ENCODE measurements around the gene ADRB1. TPM values are rescaled to one million over a fixed set of nuclear protein-coding genes. Genes with fewer than 3 reads are reported as not detected.

The ADRB1 gene
- total RNA-seq, 2 donors from 2014 or later, result 32.8 to 49.8 TPM

DNA sequence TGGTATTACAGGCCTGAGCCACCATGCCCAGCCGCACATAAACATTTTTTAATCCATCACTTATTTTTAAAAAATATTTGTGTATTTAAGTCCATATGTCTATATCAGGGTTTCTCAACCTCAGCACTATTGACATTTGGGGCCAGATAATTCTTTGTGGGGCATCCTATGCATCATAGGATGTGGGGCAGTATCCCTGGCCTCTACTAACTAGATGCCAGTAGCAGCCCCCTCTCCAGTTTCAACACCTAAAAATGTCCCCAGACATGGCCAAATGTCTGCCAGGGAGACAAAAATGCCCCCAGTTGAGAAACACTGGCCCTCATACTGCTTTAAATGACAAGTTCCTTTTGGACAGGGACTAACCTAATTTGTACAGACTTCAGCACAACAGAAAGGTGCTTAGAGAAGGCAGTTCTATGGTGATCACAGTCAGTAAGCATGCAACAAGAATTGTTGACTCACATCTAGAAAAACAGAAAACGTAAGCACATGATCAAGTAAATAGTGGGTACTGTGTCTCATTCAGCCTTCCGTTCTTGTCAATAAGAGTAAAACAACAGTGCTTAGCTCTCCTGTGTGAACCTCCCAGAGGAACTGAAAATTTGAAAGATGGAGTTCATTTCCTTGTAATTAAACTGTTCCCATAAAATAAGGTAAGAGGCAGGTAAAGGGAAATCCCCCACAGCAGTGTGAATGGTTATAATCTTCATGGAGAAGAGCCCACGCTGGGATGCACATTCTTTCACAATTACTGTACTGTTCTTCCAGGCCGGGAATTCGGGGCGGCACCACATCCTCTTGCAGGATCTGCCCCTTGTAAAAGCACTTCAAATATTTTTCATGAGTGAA is 17.3 kb upstream of the ADRB1 start:
- H3K4me3 ChIP-seq, result no peak overlapping the region
- no peaks in the 10 kb centered on the region for H3K9me3 ChIP-seq
- no peaks in the 10 kb centered on the region for H3K36me3 ChIP-seq
- peak overlapping the region in 1 of 2 donors; percentile 67 for H3K27ac ChIP-seq
- DNase-seq (ENCODE audit: low spot score), result no peak
- TF ChIP-seq, protein P1, sequence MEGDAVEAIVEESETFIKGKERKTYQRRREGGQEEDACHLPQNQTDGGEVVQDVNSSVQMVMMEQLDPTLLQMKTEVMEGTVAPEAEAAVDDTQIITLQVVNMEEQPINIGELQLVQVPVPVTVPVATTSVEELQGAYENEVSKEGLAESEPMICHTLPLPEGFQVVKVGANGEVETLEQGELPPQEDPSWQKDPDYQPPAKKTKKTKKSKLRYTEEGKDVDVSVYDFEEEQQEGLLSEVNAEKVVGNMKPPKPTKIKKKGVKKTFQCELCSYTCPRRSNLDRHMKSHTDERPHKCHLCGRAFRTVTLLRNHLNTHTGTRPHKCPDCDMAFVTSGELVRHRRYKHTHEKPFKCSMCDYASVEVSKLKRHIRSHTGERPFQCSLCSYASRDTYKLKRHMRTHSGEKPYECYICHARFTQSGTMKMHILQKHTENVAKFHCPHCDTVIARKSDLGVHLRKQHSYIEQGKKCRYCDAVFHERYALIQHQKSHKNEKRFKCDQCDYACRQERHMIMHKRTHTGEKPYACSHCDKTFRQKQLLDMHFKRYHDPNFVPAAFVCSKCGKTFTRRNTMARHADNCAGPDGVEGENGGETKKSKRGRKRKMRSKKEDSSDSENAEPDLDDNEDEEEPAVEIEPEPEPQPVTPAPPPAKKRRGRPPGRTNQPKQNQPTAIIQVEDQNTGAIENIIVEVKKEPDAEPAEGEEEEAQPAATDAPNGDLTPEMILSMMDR (IDR thresholded peaks at IDR 0.05), result no peak
- peaks cover 0 to 33% of the 10 kb centered on the region in 2 donors for H3K4me1 ChIP-seq
- no peaks in the 10 kb centered on the region for H3K27me3 ChIP-seq

DNA sequence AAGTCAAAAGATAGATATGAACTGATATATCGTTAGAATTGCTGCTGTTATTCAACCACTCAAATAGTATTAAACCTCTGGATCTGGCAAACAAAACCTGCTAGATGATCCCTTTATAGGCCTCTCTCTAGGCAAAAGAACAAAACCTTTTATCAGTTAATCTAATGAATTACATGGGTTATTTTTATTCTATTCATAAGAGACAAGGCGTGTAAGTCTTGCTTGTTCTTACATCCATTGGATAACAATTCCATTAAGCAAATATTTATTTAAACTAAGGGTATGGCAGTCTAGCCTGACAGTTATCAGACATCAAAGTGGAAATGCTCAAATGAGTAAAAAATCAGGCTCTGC is 16.6 kb upstream of the ADRB1 start:
- Histone ChIP-seq H3K9me3 (no peaks in the 10 kb centered on the region), H3K4me3 (no peak overlapping the region), H3K36me3 (no peaks in the 10 kb centered on the region), H3K4me1 (peaks cover 0 to 27% of the 10 kb centered on the region in 2 donors), H3K27me3 (no peaks in the 10 kb centered on the region), H3K27ac (peak overlapping the region in 1 of 2 donors; percentile 67)
- no peak for DNase-seq (ENCODE audit: low spot score)
- TF ChIP-seq, protein P1 (IDR thresholded peaks at IDR 0.05), result no peak

DNA sequence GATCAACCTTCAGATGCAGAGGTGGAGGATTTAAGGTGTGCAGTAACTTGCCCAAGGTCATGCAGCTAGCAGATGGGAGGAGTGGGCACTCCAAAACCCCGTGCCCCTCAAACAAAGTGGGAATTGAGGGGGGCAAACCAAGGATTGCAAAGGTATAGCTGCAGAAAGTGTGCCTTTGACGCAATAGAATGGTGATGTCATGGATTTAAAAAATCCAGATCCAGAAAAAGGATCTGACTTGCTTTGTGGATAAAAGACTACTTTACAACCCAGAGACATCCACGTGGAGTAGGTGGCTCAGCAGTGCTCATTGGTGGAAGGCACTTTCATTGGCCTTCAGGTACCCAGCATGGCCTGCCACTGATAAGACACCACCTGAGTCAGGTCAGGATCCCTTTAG is 15.7 kb upstream of the ADRB1 start:
- DNase-seq (ENCODE audit: low spot score), result no peak
- no peak overlapping the region for H3K27ac ChIP-seq
- H3K36me3 ChIP-seq, result no peaks in the 10 kb centered on the region
- no peaks in the 10 kb centered on the region for H3K9me3 ChIP-seq
- H3K27me3 ChIP-seq, result no peaks in the 10 kb centered on the region
- TF ChIP-seq, protein P1 (IDR thresholded peaks at IDR 0.05), result no peak
- H3K4me1 ChIP-seq, result peaks cover 0 to 18% of the 10 kb centered on the region in 2 donors
- H3K4me3 ChIP-seq, result no peak overlapping the region

DNA sequence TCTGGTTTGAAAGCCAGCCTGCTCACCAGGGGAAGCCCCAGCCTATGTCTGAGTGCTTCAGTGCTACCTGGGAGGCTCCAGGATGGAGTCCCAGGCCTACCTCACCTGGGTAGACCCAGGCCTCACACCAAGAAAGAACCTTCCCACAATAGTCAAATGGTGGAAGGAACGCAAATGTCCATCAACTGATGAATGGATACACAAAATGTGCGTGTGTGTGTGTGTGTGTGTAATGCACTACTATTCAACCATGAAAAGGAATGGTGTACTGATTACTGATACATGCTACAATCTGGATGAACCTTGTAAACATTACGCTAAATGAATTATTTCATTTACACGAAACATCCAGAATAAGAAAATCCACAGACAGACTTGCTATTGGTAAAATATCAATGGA is 15.2 kb upstream of the ADRB1 start:
- no peak for DNase-seq (ENCODE audit: low spot score)
- Histone ChIP-seq H3K4me3 (no peak overlapping the region), H3K9me3 (no peaks in the 10 kb centered on the region), H3K4me1 (peaks cover 0 to 13% of the 10 kb centered on the region in 2 donors), H3K27me3 (no peaks in the 10 kb centered on the region), H3K36me3 (no peaks in the 10 kb centered on the region), H3K27ac (no peak overlapping the region)
- TF ChIP-seq, protein P1 (IDR thresholded peaks at IDR 0.05), result no peak

DNA sequence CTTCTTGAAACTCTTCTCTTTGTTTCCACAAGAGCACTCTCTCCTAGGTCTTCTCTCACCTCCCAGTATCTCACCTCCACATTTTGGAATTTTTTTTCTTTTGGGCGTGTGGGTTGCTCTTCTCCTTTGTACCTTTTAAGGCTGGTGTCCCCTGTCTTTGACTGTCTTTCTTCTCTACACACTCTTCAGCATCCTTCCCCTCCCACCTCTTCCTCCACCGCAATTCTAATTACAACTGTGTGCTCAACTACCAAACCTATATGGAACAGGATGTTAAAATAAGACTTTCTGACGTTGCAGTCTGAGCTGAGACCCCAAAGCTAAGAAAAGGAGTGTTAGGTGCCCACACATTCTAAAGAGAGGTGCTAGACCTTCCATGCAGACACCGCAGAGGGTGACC is 14.0 kb upstream of the ADRB1 start:
- DNase-seq (ENCODE audit: low spot score), result no peak
- TF ChIP-seq, protein P1 (IDR thresholded peaks at IDR 0.05), result no peak
- H3K4me1 ChIP-seq, result peaks cover 0 to 8% of the 10 kb centered on the region in 2 donors
- no peaks in the 10 kb centered on the region for H3K36me3 ChIP-seq
- no peaks in the 10 kb centered on the region for H3K9me3 ChIP-seq
- H3K27me3 ChIP-seq, result no peaks in the 10 kb centered on the region
- no peak overlapping the region for H3K4me3 ChIP-seq
- H3K27ac ChIP-seq, result no peak overlapping the region
